HFF-Myc (cell line): ENCODE data around the gene NCF4.

Source experiments
- DNase-seq: peaks from one replicate; pipeline ENCODE4 v3.0.0-alpha.2; 2011; ENCODE audit warnings: low read depth; ENCODE audit errors: extremely low read depth
- H3K4me3 ChIP-seq: replicated peaks from 2 replicates; pipeline ENCODE4 v1.5.1; 2011; ENCODE audit warnings: low read depth, mild to moderate bottlenecking, control low read depth, low read length
- CTCF ChIP-seq: IDR thresholded peaks from 2 replicates; pipeline ENCODE4 v1.5.1; 2012; ENCODE audit warnings: mild to moderate bottlenecking, low read depth, low read length, control low read depth; ENCODE audit errors: missing control alignments

NCF4 gene

GRCh38 chr22:36913427-36914389 is 52.9 kb downstream of the NCF4 start, which contains the start of gene CSF2RB:
TSS of gene CSF2RB (plus strand) at chr22:36913628. CDS start at chr22:36922208, 8,580 bp downstream.
- no peak within 1 kb of the TSS for H3K4me3 ChIP-seq
- no peak for TF ChIP-seq CTCF
- no peak for DNase-seq

GRCh38 chr22:36914390-36914752 is 53.6 kb downstream of the NCF4 start:
- no peak for TF ChIP-seq CTCF
- no peak for DNase-seq
- no peak overlapping the region for H3K4me3 ChIP-seq

- DNase-seq, result no peak
- no peak overlapping the region for H3K4me3 ChIP-seq
- no peak for TF ChIP-seq CTCF
These were observed 55.2 kb downstream of the NCF4 start for GRCh38 chr22:36916034-36916433.

GRCh38 chr22:36918586-36919284 is 57.9 kb downstream of the NCF4 start:
- no peak for TF ChIP-seq CTCF

DNA sequence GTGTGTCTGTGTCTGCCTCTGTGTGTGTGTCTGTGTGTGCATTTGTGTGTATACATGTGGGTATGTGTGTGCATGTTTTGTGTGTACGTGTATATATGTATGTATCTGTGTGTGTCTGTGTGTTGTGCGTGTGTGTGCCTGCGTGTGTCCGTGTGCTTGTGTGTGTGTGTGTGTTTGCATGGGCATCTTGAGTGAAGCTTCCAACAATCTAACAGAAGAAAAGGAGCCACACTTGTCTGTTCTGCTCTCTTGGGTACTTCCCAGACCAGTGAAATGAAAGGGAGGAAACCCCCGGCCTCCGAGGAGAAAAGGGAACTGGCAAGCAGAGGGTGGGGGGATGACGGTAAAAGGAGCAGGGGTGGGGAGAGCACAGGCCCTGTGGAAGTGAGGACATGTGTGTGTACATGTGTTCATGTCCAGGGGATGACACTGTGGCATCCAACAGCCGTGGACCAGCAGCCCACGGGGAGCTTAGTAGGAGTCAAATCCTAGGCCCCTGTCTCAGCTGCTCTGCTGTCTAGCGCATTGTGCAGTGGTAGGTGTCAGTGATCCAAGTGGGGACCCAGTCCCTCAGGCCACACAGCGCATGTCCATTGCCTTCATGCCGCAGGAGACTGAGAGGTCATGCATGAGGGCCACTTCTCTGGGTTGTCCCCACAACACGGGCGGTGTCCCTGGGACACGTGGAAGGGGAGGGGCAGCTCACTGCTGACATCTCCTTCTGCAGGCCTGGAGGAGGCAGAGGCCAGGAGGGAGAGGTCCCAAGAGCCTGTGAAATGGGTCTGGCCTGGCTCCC is 60.7 kb downstream of the NCF4 start:
- TF ChIP-seq CTCF, result no peak
- H3K4me3 ChIP-seq, result no peak overlapping the region
- no peak for DNase-seq

More at GRCh38 chr22:36918586-36919284, 57.9 kb downstream of the NCF4 start:
- H3K4me3 ChIP-seq, result no peak overlapping the region
- no peak for DNase-seq

DNA sequence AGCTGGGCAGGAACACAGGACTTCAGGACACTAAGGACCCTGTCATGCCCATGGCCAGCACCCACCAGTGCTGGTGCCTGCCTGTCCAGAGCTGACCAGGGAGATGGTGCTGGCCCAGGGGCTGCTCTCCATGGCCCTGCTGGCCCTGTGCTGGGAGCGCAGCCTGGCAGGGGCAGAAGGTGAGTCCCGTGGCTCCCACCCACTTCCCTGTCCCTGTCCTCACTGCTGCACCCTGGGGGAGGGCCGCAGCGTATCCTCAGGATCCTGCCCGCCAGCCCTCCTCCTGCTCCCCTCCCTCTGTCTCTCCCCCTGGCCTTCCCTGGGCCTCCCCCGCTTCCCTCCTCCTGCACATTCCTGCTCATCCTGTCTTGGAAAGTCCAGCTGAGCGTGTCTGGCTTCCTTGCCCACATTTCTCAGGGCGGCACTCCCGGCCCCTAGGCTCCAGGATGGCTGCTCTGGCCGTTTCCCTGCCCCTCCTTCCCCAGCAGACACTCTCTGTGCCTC is 61.4 kb downstream of the NCF4 start:
- no peak for TF ChIP-seq CTCF

More for the DNA sequence above, 61.4 kb downstream of the NCF4 start:
- no peak for DNase-seq
- no peak overlapping the region for H3K4me3 ChIP-seq
